ENCODE measurements around the gene BCL7C.

- no peak for TF ChIP-seq CTCF (IDR thresholded peaks at IDR 0.05)
- TF ChIP-seq POLR2AphosphoS5 (IDR thresholded peaks at IDR 0.05; ENCODE audit: low read depth, low read length) = no peak
- TF ChIP-seq SIN3A (IDR thresholded peaks at IDR 0.05; ENCODE audit: borderline replicate concordance, insufficient read depth, low read depth, low read length) = no peak
- TF ChIP-seq REST (IDR thresholded peaks at IDR 0.05; ENCODE audit: insufficient read depth in 1 of 2, low read depth in 2 of 2, low read length in 1 of 2) = no peak
Measured at GRCh38 chr16:30896261-30896888, 2.5 kb upstream of the BCL7C start, which contains the start of gene CTF1.
